Measurements from ENCODE around the gene MPO.
A peak's percentile ranks its signal among the peaks of the same experiment; 100 is the strongest.

DNA sequence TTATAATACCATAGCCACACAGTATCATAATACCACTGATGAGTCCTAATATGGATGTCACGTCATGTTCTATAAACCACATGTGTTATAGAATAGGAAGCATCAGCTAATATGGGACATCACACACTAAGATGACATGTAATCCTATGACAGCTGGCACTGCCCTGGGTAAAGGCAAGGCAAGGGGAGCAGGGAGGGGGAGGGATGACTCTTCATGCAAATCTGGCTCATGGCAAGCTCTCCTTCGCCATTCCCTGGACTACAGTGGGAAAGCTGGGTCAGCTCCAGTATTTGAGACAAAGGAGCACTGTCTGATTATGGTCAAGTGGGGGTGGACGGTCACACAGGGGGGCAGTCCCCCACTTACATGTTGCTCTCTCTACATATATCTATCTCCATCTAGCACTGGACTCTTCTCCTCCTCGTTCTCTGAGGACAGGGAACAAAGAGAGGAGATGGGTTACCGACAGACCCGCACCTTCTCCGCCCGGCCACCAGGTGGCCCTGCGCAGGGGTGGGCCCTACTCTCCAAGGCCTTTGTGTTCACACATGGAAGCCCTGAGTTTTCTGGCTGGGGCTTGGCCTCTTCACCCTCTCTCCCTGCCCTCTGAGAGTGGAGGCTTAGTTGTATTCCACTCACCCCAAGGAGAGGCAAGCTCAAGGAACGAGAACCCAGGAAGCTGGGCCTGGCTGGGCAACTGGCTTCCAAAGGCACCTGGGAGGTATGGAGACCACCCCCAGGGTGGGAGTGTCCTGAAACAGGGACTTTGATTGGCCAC, 23.4 kb upstream of the MPO start:
- TF ChIP-seq CBFB (CRISPR knock-in tag; IDR thresholded peaks at IDR 0.05; ENCODE audit: low read depth) (no peak), JUN (CRISPR knock-in tag; IDR thresholded peaks at IDR 0.05) (no peak), ESRRA (CRISPR knock-in tag; IDR thresholded peaks at IDR 0.05; ENCODE audit: borderline replicate concordance) (no peak), ZNF423 (CRISPR knock-in tag; IDR thresholded peaks at IDR 0.05) (no peak), NFYB (CRISPR knock-in tag; conservative IDR thresholded peaks at IDR 0.05; ENCODE audit: low read depth) (no peak), TEAD4 (CRISPR knock-in tag; IDR thresholded peaks at IDR 0.05) (no peak), HMGA2 (CRISPR knock-in tag; IDR thresholded peaks at IDR 0.05) (no peak), ZNF232 (CRISPR knock-in tag; IDR thresholded peaks at IDR 0.05) (no peak), NR1H2 (CRISPR knock-in tag; IDR thresholded peaks at IDR 0.05) (no peak), ZNF121 (CRISPR knock-in tag; IDR thresholded peaks at IDR 0.05) (no peak)
- TF ChIP-seq, protein P1, sequence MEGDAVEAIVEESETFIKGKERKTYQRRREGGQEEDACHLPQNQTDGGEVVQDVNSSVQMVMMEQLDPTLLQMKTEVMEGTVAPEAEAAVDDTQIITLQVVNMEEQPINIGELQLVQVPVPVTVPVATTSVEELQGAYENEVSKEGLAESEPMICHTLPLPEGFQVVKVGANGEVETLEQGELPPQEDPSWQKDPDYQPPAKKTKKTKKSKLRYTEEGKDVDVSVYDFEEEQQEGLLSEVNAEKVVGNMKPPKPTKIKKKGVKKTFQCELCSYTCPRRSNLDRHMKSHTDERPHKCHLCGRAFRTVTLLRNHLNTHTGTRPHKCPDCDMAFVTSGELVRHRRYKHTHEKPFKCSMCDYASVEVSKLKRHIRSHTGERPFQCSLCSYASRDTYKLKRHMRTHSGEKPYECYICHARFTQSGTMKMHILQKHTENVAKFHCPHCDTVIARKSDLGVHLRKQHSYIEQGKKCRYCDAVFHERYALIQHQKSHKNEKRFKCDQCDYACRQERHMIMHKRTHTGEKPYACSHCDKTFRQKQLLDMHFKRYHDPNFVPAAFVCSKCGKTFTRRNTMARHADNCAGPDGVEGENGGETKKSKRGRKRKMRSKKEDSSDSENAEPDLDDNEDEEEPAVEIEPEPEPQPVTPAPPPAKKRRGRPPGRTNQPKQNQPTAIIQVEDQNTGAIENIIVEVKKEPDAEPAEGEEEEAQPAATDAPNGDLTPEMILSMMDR (IDR thresholded peaks at IDR 0.05) = peak; percentile 94
- TF ChIP-seq, protein P2, sequence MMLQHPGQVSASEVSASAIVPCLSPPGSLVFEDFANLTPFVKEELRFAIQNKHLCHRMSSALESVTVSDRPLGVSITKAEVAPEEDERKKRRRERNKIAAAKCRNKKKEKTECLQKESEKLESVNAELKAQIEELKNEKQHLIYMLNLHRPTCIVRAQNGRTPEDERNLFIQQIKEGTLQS (CRISPR knock-in tag; conservative IDR thresholded peaks at IDR 0.05) = no peak
- TF ChIP-seq, protein P3, sequence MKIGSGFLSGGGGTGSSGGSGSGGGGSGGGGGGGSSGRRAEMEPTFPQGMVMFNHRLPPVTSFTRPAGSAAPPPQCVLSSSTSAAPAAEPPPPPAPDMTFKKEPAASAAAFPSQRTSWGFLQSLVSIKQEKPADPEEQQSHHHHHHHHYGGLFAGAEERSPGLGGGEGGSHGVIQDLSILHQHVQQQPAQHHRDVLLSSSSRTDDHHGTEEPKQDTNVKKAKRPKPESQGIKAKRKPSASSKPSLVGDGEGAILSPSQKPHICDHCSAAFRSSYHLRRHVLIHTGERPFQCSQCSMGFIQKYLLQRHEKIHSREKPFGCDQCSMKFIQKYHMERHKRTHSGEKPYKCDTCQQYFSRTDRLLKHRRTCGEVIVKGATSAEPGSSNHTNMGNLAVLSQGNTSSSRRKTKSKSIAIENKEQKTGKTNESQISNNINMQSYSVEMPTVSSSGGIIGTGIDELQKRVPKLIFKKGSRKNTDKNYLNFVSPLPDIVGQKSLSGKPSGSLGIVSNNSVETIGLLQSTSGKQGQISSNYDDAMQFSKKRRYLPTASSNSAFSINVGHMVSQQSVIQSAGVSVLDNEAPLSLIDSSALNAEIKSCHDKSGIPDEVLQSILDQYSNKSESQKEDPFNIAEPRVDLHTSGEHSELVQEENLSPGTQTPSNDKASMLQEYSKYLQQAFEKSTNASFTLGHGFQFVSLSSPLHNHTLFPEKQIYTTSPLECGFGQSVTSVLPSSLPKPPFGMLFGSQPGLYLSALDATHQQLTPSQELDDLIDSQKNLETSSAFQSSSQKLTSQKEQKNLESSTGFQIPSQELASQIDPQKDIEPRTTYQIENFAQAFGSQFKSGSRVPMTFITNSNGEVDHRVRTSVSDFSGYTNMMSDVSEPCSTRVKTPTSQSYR (CRISPR knock-in tag; IDR thresholded peaks at IDR 0.05) = no peak
- TF ChIP-seq, protein P4, sequence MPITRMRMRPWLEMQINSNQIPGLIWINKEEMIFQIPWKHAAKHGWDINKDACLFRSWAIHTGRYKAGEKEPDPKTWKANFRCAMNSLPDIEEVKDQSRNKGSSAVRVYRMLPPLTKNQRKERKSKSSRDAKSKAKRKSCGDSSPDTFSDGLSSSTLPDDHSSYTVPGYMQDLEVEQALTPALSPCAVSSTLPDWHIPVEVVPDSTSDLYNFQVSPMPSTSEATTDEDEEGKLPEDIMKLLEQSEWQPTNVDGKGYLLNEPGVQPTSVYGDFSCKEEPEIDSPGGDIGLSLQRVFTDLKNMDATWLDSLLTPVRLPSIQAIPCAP (CRISPR knock-in tag; IDR thresholded peaks at IDR 0.05) = no peak
